GM18861 (cell line): ENCODE results near the gene NRXN3.

Experiments used
- ATAC-seq: cut with Tn5 transposase; IDR thresholded peaks from one replicate; pipeline ENCODE4 v1.9.1; 2021; ENCODE audit not compliant: unreplicated experiment

The NRXN3 gene

DNA sequence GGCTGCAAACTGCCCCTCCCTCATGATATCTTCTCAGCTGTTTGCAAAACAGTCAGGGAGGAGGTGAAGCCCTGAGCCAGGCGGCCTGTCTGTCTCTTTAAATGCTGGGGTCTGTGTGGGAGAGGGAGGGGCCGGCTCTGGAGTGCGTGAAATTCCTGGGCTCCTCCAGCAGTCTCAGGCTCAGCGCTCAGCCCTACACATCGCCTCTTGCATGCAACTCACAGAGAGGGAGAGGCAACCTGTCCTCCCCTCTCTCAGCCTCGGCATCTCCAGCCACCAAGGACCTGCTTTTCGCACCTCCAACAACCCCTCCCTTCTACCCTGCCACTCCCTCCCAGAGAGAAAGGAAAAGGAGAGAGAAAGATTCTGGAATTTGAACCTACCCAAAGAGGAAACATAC, at the start of gene NRXN3:
NRXN3 (plus strand) TSS at position 171 of the 400 bp plus-strand sequence. CDS start 72,721 bp downstream, outside the sequence.
- ATAC-seq = no peak

GRCh38 chr14:78122436-78122835, 47.7 kb upstream of the NRXN3 start:
- ATAC-seq = no peak

DNA sequence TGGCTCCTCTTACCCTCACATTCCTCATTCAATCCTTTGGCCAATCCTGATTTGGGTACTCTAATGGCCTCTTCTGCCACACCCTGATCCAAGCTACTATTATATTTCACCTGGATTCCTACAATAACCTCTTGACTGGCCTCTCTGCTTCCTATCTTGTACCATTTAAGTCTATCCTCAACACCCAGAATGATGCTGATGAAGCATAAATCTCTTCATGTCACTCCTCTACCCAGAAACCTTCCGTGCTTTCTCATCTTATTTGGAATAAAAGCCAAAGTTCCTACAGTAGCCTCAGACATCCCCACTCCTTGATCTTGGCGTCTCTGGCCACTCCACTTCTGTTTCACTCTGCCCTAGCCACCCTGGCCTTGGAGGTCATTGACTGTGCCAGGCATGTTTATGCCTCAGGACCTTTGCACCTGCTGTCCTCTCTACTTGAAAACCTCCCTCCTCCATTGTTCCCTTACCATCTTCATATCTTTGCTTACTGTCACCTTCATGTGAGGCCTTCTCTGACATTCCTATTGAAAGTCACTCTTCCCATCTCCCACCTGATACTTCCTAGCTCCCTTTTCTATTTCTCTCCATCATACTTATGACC, 46.4 kb upstream of the NRXN3 start:
- ATAC-seq = no peak

DNA sequence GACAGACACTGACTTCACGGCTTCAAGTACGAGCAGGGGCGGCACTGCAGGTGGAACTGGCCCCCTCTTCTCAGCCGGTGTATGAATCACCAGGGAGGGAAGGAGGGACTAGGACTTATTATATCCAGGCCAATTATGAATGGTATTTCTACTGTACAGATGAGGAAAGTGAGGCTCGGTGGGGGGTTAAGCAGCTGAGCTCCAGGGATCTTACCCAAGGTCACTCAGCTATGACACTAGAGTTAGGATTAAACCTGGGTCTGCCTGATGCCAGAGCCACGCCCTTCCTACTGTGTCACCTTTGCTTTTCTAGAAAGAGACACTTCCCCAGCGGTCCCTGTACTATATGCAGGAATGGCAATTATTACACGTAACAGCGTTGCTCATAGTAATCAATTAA, 42.2 kb upstream of the NRXN3 start:
- no peak for ATAC-seq

- no peak for ATAC-seq
Measured at GRCh38 chr14:78129375-78129774, 40.8 kb upstream of the NRXN3 start.

- ATAC-seq = no peak
Measured at GRCh38 chr14:78130356-78130755, 39.8 kb upstream of the NRXN3 start.

- ATAC-seq = no peak
Measured at GRCh38 chr14:78131201-78131600, 39.0 kb upstream of the NRXN3 start.

- no peak for ATAC-seq
Measured at GRCh38 chr14:78131616-78132015, 38.6 kb upstream of the NRXN3 start.

- ATAC-seq = no peak
Measured at GRCh38 chr14:78135450-78135891, 34.7 kb upstream of the NRXN3 start.

DNA sequence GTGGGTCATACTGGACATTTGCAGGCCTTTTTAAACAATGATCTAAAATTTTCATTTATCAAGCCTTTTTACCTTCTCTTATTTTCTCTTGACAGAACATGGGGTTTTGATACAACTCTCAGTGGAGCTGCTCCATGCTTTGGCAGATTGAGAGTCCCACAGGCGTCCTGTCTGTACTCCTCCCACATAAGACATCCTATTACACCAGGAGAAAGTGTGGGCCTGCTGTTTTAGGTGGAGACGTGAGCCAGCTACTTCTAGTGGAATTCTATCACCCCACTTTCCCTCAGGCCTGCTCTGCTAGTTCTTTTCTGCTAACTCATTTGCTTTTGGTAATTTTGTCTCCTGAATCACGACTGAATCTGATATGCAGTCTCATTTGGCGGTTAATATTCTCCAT, 33.5 kb upstream of the NRXN3 start:
- ATAC-seq = no peak

GRCh38 chr14:78141590-78141989, 28.6 kb upstream of the NRXN3 start:
- ATAC-seq = no peak

- ATAC-seq = no peak
Measured at GRCh38 chr14:78142998-78143397, 27.2 kb upstream of the NRXN3 start.

GRCh38 chr14:78143489-78144145, 26.6 kb upstream of the NRXN3 start:
- no peak for ATAC-seq

DNA sequence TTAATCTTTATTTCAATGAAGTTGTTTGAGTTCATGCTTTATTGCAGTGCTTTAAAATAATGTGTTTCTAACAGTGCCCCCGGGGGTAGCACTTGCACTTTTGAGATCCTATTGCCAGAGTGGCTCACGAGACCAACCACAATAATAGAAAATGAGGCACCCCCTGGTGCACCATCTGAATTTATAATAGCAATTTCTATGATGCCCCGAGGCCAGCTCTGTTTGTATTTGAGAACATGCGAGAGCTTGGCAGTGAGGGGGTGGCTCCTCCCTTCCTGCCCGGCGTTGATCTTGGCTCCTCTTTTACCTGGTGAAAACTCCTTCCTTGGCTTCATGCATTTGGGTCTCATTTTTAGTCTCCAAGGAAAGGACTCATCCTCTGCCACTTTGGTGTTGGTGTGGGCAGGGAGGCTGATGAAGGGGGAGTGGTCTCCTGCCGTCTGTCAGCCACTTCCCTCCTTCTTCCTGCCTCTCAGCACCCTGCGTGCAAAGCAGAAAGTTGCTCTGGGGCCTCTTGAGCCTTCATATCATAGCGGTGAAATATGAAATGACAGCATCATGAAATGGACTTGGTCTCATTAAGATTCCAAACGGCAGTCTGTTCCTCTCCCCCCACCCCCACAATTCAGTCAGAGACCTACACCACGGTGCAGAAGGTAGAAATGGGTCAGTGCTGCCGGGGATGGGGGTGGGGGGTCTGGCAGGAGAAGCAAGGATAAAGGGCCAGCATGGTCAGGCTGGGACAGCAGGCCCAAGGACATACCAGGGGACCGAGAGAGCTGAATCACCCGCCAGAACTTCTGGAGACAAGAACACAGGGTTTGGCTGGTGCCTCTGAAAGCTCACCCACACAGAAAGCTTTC, 17.7 kb upstream of the NRXN3 start:
- no peak for ATAC-seq

- ATAC-seq = no peak
Measured at GRCh38 chr14:78153064-78153341, 17.2 kb upstream of the NRXN3 start.

- ATAC-seq = no peak
Measured at GRCh38 chr14:78154827-78155226, 15.3 kb upstream of the NRXN3 start.

- no peak for ATAC-seq
Measured at GRCh38 chr14:78156196-78156595, 14.0 kb upstream of the NRXN3 start.

GRCh38 chr14:78157494-78158437, 12.4 kb upstream of the NRXN3 start:
- no peak for ATAC-seq

DNA sequence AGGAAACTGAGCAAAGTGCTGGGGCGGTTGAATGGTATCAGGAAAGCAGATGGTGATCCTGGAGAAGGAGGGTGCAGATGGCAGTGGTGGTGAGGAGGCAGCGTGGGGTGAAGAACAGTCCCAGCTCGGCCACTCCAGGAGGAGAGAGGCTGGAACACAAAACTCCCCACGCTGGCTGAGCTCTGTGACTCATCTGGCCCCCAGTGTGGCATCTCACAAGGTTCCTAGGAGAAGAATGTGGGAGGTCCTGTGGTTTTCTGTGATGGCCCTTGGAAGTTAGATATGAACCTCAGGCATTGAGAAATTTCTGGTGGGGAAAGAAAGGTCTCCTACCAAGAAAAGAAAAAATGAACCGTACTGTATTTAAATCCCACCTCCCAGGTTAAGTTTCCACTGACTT, 8.0 kb upstream of the NRXN3 start:
- ATAC-seq = no peak

- no peak for ATAC-seq
Measured at GRCh38 chr14:78164226-78164853, 5.8 kb upstream of the NRXN3 start.

- no peak for ATAC-seq
Measured at GRCh38 chr14:78172428-78172827, 2.3 kb downstream of the NRXN3 start.
